Fibroblast of pulmonary artery (primary cell): Measurements from ENCODE around the gene FILIP1L.

Experiments
- DNase-seq: peaks from one replicate; pipeline ENCODE4 v3.0.0-alpha.2; 2010; ENCODE audit warnings: low read depth
- H3K4me3 ChIP-seq: replicated peaks from 2 replicates; pipeline ENCODE4 v1.5.1; 2011; ENCODE audit warnings: low read depth, mild to moderate bottlenecking, control low read depth, low read length, moderate library complexity
- CTCF ChIP-seq: IDR thresholded peaks from 2 replicates; pipeline ENCODE4 v1.5.1; 2011; ENCODE audit warnings: mild to moderate bottlenecking, control low read depth, low read length, inconsistent platforms; ENCODE audit errors: missing control alignments

The FILIP1L gene

GRCh38 chr3:100079328-100079727 lies 35.0 kb downstream of the FILIP1L start:
- H3K4me3 ChIP-seq = no peak overlapping the region
- no peak for TF ChIP-seq CTCF
- no peak for DNase-seq

DNA sequence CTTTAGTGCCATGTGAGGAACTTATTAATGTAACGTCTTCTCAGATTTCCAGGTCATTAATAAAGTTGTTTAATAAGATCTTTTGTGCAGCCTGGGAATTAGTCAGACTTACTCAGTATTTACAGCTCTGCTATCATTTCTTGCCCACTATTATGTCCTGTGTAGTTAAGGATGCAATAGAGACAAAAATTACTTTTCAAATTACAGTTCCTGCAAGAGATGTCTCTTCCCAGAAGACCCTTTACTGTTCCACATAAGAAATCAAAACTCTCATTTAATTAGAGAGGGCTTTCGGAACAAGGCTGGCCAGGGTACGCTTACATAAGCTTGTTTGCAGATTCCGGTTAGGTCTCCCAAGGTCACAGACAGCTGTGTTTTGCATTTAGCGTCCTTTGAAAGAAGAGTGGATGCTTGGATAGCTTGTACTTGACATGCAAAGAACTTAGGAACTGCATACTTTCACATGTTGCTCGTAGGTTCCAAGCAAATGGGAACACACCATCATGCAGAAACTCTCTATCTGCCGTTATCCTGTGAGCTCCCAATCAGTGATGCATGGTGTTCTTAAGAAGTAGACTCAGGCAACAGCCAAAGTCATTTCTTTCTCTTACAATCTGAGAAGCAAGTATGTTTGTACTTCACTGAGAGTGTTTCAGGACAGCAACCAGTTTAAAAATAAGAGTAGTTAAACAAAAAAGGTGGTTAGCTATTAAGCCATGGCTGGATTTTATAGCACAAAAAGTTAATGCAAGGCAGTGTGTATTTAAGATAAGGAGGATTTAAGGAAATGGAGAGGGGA lies 37.4 kb downstream of the FILIP1L start:
- TF ChIP-seq CTCF = no peak
- no peak overlapping the region for H3K4me3 ChIP-seq
- DNase-seq = no peak

- DNase-seq = no peak
- no peak overlapping the region for H3K4me3 ChIP-seq
- no peak for TF ChIP-seq CTCF
Observed at GRCh38 chr3:100075851-100076730, 38.2 kb downstream of the FILIP1L start.

DNA sequence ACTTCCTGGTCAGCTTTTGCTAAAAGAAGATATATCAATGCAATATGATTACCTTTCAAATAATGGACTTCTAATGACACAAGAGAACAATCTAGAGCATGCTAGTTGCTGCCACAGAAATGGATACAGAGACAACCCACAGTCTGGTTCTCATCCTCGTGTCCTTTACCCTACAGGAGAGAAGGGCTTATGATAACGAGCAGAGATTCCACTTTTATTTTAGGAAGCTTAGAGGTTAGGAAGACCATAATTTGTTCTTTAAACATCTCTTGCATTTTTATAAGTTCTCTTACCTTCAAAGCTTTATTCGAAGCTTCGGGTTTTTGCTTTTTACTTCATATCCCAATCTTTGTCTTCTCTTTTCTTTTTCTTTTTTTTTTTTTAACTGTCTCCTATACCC lies 39.1 kb downstream of the FILIP1L start:
- no peak for DNase-seq
- H3K4me3 ChIP-seq = no peak overlapping the region
- no peak for TF ChIP-seq CTCF

GRCh38 chr3:100073714-100074307 lies 40.5 kb downstream of the FILIP1L start:
- peak; percentile 55 for DNase-seq
- H3K4me3 ChIP-seq = no peak overlapping the region
- TF ChIP-seq CTCF = no peak

- TF ChIP-seq CTCF = no peak
- H3K4me3 ChIP-seq = no peak overlapping the region
- no peak for DNase-seq
Observed at GRCh38 chr3:100073049-100073713, 41.1 kb downstream of the FILIP1L start.
